Subcutaneous adipose tissue (tissue), 4 donors: ENCODE data around the gene EGFL7. TPM values are rescaled to one million over a fixed set of nuclear protein-coding genes. Genes with fewer than 3 reads are reported as not detected.

Experiments
- CTCF ChIP-seq: fragments of 450-650 bp; IDR thresholded peaks from one replicate; pipeline ENCODE4 v1.5.1; 2016; ENCODE audit warnings: low read depth, mild to moderate bottlenecking, control low read depth, antibody characterized with exemption, moderate library complexity
- total RNA-seq, 4 donors: library from RNA; depleted of rRNA; stranded (reverse); fragments of >200 nt; gene quantifications; one replicate each; pipeline ENCODE4 v1.1.0, GENCODE V29; 2016

The EGFL7 gene
- total RNA-seq, 4 donors from 2014 or later = 47.6 to 161 (median 102) TPM

GRCh38 chr9:136695435-136695895 lies 32.7 kb downstream of the EGFL7 start:
- TF ChIP-seq CTCF = no peak

- TF ChIP-seq CTCF = no peak
Observed at GRCh38 chr9:136695955-136696354, 33.2 kb downstream of the EGFL7 start.

GRCh38 chr9:136696502-136696901 lies 33.8 kb downstream of the EGFL7 start:
- no peak for TF ChIP-seq CTCF

GRCh38 chr9:136697146-136697820 lies 34.6 kb downstream of the EGFL7 start:
- no peak for TF ChIP-seq CTCF

- no peak for TF ChIP-seq CTCF
Observed at GRCh38 chr9:136697821-136698526, 35.3 kb downstream of the EGFL7 start.

DNA sequence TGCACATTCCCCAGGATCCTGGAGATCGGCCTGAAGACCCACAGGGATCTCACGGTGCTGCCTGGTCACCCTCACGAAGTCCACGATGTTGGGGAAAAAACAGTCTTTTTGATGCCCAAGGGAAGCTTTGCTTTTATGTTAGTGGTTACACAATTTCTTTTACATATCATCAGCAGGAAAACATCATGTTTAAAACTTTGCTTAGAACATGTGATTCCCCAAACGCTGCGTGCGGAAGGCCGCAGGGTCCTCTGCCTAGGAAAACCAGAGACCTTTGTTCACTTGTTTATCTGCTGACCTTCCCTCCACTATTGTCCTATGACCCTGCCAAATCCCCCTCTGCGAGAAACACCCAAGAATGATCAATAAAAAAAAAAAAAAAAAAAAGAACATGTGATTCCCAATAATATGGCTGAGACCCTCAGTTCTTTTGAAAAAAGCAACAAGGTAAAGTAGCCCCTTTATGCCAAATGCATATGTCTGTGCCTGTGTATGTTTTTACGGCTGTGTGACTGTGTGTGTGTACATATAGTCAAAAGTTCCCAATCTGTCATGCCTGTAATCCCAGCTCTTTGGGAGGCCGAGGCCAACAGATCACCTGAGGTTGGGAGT lies 36.0 kb downstream of the EGFL7 start:
- no peak for TF ChIP-seq CTCF

DNA sequence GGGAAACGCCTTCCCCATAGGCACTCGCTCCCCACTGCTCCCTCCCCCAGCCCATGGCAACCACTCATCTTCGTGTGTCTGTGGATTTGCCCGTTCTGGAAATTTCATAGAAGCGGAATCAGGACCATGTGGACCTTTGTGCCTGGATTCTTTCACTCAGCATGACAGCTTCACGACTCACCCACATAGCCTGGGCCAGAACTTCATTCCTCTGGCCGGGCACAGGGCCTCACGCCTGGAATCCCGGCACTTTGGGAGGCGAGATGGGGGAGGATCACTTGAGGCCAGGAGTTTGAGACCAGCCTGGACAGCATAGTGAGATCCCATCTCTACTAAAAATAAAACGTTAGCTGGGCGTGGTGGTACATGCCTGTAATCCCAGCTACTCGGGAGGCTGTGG lies 37.6 kb downstream of the EGFL7 start:
- TF ChIP-seq CTCF = no peak
